SU-DHL-6 (cell line): Measurements from ENCODE around the gene MYL12B.

ENCODE experiments used
- CTCF ChIP-seq: fragments of 200-600 bp; sonication (generic); IDR thresholded peaks from one replicate; pipeline ENCODE4 v1.5.1; 2017; ENCODE audit warnings: antibody characterized with exemption, mild to moderate bottlenecking, low read length, moderate library complexity; ENCODE audit not compliant: insufficient read depth, poor library complexity, severe bottlenecking
- EZH2phosphoT487 ChIP-seq: fragments of 200-600 bp; sonication (generic), shearing (Covaris generic); conservative IDR thresholded peaks from 2 replicates; pipeline ENCODE4 v1.6.1; 2018; ENCODE audit warnings: mild to moderate bottlenecking, antibody characterized with exemption, low read length, moderate library complexity, mixed read lengths

GRCh38 chr18:3257627-3258120 lies 4.3 kb upstream of the MYL12B start:
- no peak for TF ChIP-seq CTCF
- TF ChIP-seq EZH2phosphoT487: no peak
